GM21717 (cell line): Measurements from ENCODE around the gene ABITRAM.
A peak's percentile ranks its signal among the peaks of the same experiment; 100 is the strongest.
"Not testable (repeated sequence)": the region's sequence is repeated elsewhere in the genome, so short reads cannot be mapped to it uniquely, and the experiment has no call there.

Source experiments
- ATAC-seq: cut with Tn5 transposase; IDR thresholded peaks from one replicate; pipeline ENCODE4 v1.9.1; 2021; ENCODE audit warnings: mild to moderate bottlenecking, moderate library complexity; ENCODE audit not compliant: unreplicated experiment

ABITRAM gene, protein sequence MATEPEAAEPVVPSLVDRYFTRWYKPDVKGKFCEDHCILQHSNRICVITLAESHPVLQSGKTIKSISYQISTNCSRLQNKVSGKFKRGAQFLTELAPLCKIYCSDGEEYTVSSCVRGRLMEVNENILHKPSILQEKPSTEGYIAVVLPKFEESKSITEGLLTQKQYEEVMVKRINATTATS

DNA sequence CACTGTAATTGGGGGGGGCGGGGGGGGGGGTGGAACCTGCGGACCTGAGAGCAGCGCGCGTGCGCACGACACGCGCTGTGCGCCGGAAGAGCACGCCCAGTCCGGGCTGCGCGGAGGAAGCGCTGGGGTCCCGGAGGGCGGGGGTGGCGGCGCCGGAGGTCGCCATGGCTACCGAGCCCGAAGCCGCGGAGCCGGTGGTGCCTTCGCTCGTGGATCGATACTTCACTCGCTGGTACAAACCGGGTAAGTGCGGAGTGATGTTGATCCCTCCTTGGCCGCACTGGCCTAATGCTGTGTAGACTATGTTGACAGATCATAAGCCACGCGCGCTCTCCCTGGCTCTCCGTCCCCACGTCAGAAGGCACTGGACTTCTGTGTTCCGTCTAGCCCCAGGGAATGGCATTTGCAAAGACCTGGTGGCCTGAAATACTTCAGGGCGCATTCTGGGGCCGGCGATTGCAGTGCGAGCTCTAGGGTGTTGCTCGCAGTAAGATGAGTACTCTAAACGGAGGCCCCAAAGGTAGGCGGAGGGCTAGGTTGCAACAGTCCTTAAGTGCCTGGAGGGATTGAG lies at the start of gene ABITRAM:
Gene ABITRAM, plus strand, starts transcription at position 78 of the 571 bp plus-strand sequence. Its CDS starts 87 bp downstream, at position 165.
- ATAC-seq = peak; percentile 82

DNA sequence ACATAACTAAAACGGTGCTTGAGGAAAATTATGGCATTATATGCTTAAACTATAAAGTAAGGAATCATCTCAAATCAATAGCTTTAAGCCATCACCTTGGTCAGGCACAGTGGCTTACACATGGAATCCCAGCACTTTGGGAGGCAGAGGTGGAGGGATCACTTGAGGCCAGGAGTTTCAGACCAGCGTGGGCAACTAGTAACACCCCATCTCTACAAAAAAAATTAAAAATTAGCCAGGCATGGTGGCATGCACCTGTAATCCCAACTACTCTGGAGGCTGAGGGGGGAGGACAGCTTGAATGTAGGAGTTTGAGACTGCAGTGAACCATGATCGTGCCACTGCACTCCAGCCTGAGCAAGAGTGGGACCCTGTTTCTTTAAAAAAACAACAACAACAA lies 49.5 kb upstream of the ABITRAM start:
- ATAC-seq = no peak

DNA sequence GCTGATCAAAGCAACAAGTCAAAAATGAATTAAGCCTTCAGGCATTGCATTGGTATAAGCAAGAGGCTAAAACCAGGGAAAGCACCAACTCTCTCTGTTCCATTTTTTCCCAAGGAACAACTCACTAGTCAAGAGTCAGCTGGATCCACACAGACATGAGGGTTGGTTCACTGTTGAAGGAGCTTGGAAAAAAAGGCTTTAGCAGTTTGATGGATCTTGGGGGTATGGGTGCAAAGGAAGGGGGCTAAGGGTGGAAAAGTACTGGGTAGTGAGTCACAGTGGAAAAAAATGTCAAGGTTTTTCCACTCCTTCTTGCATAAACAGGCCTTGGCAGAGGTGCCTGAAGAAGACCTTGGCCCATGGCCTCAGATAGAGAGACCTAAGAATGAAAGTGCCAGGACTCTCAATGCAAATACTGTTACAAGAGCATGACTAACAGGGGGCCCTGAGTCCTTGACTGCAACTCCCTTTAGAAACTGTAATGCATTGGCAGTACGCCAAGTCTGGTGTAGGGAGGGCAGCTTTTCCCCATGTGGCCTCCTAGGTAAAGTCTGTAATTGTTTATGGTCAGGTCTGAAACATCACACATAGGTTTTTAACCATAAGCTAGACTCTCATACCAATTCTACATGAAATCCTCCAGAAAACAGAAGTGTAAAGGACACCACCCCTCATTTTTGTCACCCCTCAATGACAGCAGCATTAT lies 48.4 kb upstream of the ABITRAM start:
- ATAC-seq = peak; percentile 100

DNA sequence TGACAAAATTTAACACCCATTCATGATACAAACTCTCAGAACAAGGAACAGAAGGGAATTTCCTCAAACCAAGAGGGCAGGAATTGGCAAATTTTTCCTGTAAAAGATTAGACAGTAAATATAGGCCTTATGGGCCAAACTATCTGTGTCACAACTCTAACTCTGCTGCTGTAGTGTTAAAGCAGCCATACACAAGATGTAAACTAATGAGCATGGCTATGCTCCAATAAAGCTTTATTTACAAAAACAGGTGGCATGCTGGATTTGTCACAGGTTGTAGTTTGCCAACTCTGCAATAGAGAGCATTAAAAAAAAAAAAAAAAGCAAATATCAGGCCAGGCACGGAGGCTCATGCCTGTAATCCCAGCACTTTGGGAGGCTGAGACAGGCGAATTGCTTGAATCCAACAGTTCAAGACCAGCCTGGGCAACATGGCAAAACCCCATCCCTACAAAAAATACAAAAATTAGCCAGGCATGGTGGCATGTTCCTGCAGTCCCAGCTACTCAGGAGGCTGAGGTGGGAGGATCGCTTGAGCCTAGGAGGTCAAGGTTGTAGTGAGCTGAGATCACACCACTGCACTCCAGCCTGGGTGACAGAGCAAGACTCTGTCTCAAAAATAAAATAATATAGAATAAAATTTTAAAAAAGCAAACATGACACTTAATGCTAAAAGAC lies 47.5 kb upstream of the ABITRAM start:
- not testable (repeated sequence) for ATAC-seq

DNA sequence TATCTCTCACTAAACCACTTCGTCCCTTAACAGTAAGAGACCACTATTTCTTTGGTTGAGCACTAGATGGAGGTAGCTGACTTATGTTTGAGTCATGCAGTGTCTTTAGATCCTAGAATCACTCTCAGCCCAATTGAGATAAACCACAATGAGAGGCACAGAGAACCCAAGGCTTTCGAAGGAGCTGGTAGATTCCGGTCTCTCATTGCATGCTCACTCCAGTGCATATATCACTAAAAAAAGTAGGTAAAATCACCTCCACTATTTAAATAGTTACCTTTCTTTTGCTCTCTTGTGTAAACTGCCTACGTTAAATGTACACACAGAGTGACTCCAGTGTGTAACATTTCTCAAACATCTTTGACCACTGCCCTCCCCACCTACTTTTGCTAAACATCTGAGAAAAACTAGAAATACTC lies 44.5 kb upstream of the ABITRAM start:
- ATAC-seq = no peak

DNA sequence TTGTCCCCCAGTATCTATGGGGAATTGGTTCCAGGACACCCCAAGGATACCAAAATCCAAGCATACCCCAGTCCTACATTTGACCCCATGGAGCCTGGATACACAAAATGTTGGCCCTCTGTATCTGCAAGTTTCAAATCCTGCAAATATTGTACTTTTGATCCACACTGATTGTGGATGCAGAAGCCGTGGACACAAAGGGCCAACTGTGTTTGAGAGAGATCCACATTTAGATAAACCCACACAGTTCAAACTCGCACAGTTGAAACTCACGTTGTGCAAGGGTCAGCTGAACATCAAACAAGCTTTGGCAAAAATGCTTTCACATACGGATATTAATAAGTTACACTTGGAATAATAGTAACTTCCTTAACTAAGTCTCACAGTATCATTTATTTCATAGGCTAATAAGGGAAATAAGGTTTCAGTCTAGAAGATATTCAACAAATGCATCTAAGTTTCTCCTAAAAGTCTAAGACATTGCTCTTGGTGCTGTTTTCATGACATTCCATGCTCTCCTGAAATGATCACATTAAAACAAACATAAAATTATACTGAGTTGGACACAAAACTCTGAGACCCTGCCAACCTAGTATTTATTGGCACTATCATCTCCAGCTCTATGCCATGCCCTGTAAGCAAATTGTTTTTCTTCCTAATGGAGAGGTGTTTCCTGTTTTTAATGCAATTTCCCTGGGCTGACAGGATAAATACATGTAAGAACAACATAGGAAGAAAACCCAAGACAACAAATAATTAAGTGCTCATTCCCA lies 39.8 kb upstream of the ABITRAM start:
- ATAC-seq = no peak

DNA sequence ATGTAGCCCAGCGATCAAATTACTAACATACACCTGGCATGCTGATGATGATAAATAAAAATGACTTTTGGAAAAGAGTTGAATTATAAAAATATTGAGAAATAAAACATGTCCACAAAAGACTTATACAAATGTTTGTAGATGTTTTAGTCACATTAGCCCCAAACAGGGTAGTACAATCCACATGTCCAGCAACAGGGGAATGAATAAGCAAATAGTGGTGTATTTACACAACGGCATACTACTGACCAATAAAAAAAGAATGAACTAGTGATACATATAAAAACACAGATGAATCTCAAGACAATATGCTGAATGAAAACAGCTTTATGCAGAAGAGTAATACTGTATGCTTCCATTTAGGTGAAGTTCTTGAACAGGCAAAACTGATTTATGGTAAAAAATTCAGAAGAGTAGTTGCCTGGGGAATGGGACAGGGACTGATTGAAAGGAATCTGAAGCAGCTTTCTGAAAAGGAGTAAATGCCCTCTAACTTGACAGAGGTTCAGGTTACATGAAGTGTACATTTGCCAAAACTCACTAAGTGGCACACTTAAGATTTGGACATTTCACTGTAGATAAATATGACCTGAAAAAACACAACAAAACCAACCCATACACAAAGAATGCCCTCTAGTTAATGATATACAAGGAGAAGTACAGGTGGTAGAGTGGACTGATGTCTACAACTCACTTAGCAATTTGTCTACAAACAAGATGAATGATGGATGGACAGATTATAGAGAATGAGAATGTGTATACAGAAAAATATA lies 36.7 kb upstream of the ABITRAM start:
- ATAC-seq = no peak

DNA sequence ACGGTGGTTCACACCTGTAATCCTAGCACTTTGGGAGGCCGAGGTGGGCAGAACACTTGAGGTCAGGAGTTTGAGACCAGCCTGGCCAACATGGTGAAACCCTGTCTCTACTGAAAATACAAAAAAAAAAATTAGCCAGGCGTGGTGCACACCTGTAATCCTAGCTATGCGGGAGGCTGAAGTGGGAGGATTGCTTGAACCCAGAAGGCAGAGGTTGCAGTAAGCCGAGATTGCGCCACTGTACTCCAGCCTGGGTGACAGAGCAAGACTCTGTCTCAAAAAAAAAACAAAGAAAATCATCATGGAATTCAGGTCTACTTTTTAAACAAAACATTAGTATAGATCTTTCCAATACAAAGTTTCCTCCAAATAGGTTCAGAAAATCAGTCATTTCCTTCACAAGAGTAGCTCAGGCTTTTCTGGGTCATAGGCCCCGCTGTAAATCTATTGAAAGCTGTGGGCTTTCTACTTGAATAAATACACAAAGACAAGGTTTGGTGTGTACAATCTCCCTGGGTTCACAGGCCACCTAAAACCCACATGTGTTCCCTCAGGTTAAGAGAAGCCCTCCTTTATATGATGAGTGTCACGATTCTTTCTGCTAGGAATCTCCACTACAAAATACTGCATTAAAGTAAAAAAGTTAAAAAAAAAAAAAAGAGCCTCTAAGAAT lies 35.0 kb upstream of the ABITRAM start:
- ATAC-seq = not testable (repeated sequence)

DNA sequence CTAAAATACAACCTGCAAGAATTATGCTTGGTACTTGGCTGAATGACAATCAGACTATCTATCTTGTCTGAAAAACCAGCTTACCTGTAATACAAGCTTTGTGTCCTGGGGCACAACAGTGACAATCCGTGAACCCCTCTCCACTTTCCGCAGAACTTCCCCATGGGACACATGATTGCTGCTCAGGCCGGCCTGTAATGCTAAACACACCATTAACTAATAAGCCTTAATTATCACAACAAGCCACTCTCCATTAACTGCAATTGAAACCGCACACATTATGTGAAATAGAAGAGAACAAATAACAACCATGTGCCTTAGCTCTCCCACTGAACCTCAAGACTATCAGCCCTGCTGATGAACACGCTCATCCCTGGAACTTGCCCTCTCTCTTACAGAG lies 34.0 kb upstream of the ABITRAM start:
- no peak for ATAC-seq

DNA sequence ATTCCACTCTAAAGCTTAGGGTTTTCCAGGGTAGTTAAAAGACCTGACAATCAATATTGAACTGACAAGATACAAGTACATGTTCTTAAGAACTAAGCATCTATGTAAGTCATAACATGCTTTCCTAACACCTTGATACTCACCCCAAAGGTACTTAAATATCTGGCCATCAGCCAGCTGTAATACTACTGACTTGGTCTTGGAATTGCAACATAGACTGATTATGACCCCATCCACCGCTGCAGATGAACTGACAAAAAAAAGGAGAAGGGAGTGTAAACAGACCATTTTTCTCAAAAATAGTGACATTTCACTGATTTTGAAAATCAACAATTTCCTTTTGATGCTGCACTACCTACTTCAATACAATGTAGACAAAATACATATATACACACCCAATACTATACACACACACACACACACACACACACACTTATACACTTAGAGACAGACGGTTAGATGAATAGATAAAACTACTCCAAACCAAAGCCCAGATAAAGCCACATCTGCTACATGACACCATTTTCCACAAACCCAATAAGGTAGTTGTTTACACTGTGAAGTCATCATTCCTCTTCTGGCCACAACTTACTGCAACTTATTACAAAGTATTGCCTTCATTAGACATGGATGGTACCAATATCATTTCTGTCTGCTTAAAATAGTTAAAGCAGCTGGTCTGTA lies 30.6 kb upstream of the ABITRAM start:
- no peak for ATAC-seq

DNA sequence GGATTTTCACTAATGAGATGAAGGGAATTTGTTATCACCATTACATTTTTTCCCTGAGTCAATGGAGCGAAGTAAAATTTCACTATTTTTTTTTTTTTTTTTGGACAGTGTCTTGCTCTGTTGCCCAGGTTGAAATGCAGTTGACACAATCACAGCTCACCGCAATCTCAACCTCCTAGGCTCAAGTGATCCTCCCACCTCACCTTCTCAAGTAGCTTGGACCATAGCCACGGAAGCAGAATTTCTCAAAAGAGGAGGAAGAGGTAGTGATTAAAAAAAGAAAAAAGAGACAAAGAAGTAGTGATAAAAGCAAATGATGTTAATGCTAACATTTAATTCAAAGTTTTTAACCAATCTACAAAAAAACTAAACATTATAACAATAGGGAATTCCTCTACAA lies 30.0 kb upstream of the ABITRAM start:
- ATAC-seq = no peak

DNA sequence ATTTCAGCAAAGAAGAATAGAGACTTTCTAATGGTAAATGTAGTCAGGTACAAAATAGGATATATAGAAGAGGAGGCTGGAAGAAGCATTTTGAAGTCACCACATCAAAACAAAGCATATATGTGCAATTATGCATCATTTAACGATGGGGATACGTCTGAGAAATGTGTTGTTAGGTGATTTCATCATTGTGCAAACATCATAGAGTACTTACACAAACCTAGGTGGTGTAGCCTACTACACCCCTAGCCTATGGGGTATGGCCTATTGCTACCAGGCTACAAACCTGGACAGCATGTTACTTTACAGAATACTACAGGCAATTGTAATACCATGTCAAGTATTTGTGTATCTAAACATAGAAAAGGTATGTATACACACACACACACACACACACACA lies 28.7 kb upstream of the ABITRAM start:
- ATAC-seq = no peak

DNA sequence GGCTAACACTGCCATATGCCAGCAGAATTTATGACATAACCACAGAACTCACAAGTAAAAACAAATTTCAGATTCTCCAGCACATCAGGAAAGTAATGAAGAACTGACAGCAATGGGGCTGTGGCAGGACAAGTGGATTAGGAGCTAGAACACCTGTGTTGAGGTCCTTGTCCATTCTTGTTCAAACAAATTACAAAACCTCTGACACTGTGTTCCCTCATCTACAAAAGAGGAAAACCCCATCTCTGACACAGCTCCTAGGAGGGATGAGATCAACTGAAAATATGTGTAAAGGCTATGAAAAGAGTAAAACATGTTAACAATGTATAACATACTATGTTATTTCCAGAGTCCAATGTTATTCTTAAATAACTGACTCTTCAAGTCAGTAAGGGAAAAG lies 23.8 kb upstream of the ABITRAM start:
- ATAC-seq = no peak

DNA sequence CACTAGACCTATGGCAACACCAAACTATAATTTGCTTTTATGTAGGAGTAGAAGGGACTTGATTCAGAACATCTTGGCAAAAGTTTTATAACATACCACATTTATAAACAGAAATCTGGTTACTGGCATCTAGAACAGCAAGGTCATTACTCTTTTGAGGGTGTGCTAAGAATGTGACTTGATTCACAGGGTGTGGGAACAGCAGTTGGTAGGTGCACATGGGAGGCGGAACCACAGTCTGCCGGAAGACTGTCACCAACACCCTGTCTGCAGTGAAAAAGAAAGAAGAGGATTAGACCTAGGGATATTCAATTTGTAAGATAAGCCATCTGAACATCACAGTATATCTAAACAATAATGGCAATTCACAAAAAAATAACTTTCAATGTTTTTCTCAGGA lies 23.3 kb upstream of the ABITRAM start:
- ATAC-seq = no peak

DNA sequence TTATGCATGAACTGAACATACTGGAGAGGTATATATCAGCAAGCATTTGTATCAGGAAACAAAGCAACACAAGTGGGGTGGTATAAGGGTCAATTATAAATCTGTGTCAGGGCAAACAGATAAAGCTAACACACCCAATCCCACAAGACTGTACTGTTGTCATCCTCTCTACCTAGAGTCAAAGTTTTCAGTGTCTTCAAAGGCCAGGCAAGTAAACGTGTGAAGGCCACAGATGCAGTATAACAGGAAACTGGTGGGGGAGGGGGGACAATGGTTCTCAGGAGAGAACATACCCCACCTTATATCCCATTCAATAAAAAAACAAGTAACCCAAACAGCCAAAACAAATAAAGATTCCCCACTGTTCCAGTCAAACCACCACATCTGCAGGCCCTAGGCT lies 22.4 kb upstream of the ABITRAM start:
- ATAC-seq = no peak

DNA sequence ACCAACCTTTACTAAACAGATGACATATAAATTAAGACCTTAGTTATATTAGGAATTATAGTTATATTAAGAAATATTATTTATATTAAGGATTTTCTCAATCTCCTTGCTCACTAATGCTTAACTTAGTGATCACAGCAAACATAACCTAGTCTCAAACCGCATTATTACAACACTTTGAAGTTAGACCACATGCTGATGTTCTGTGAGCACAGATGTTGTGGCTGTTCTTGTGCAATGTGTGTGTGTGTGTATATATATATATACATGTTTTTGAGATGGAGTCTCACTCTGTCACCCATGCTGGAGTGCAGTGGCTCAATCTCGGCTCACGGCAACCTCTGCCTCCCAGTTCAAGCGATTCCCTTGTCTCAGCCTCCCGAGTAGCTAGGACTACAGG lies 20.8 kb upstream of the ABITRAM start:
- no peak for ATAC-seq

DNA sequence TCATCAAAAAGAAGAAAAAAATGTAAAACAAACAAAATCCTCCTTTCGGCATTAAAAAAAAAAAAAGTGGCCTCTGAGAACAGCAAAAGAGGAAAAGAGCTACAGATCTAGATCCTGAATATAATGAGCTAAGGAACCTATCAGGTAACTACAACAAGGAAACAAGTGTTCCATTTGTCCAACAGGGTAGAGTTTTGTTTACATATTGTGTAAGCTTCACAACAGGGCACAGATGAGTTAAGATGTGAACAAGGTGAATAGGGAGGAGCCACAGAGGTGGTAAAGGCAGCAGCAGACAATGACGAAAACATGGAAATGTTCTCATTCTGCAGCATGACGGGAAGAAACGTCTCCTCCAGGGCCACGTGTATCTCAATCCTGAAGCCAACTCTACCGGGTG lies 14.7 kb upstream of the ABITRAM start:
- no peak for ATAC-seq

DNA sequence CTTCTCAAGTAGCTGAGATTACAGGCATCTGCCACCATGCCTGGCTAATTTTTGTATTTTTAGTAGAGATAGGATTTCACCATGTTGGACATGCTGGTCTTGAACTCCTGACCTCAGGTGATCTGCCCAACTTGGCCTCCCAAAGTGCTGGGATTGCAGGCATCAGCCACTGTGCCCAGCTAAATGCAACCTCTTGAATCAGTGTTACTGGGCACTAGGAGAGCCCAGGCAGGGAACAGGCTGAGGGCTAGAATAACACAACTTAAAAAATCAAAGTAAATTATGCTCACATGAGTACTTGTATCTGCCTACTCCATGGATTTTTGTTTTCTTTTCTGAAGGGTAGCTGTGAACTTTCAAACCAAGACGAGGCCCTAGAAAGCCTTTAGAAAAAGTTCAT lies 13.8 kb upstream of the ABITRAM start:
- not testable (repeated sequence) for ATAC-seq

DNA sequence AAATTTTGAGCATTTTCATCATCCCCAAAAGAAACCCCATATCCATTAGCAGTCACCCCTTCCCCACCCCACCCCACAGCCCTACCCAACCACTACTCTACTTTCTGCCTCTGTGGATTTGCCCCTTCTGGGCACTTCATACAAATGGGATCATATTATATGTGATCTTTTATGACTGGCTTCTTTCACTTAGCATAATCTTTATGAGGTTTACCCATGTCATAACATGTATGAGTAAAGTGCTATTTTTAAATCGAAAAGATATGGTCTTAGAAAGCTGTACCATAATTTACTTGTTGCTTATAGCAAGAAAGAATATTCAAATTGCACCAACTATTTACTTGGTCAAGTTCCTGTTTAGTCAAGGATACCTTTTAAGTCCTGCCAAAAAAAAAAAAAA lies 13.0 kb upstream of the ABITRAM start:
- ATAC-seq = no peak
